LNCaP clone FGC (cell line): ENCODE data around the gene DUSP10.

Source experiments
- DNase-seq: peaks from one replicate; pipeline ENCODE4 v3.0.0-alpha.2; 2011; ENCODE audit warnings: low read depth
- H3K4me3 ChIP-seq: 2 replicates; pipeline ENCODE4 v1.5.1; 2011; ENCODE audit warnings: mild to moderate bottlenecking, low read depth, low read length, control low read depth
- TF ChIP-seq, protein P1 (sequence below): IDR thresholded peaks from 2 replicates; pipeline ENCODE4 v1.5.1; 2012; ENCODE audit warnings: mild to moderate bottlenecking; ENCODE audit not compliant: control insufficient read depth, insufficient read depth; ENCODE audit errors: extremely low read depth

The DUSP10 gene

DNA sequence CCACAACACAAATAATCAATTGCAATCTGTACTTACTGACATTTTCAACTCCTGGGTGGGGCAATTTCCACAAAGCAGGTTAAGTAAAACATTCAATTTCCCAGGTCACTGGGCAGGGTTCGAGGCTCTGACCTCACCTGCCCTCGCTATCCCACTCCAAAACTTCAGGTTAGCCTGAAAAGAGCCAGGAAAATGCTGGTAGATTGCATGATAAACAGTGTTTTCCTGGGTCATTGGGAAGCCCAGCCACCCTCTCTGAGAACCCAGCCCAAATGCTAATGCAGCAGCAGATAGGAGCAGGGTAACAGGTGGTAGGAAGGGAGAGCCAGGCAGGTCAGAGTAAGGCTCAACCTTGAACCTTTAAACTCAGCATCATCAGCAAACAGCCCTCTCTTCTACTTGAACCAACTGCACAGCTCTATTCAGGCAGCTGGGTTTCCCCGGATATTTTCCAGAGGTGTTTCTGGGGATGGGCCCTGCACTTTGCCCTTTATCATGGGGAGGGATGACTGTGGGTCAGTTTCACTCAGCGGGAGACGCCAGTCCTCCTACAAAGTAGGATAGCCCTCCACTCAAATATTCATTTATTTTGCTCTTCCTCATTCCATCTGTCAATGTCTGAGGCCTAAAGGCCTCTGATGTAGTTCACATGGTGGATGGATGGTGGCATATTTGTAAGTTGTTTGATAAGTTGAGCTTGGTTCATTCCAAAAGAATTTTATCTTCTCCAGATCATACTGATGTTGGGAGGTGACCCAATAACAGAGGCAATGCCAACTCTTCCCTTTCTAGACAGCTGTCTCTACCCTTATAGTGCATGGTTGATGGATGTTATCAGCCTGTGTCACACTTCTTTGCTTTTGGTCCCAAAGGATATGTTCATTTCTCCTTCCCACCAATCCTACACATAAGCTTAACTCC is 65.7 kb downstream of the DUSP10 start:
- no peak for DNase-seq
- TF ChIP-seq, protein P1, sequence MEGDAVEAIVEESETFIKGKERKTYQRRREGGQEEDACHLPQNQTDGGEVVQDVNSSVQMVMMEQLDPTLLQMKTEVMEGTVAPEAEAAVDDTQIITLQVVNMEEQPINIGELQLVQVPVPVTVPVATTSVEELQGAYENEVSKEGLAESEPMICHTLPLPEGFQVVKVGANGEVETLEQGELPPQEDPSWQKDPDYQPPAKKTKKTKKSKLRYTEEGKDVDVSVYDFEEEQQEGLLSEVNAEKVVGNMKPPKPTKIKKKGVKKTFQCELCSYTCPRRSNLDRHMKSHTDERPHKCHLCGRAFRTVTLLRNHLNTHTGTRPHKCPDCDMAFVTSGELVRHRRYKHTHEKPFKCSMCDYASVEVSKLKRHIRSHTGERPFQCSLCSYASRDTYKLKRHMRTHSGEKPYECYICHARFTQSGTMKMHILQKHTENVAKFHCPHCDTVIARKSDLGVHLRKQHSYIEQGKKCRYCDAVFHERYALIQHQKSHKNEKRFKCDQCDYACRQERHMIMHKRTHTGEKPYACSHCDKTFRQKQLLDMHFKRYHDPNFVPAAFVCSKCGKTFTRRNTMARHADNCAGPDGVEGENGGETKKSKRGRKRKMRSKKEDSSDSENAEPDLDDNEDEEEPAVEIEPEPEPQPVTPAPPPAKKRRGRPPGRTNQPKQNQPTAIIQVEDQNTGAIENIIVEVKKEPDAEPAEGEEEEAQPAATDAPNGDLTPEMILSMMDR: no peak
- H3K4me3 ChIP-seq: no peak overlapping the region

DNA sequence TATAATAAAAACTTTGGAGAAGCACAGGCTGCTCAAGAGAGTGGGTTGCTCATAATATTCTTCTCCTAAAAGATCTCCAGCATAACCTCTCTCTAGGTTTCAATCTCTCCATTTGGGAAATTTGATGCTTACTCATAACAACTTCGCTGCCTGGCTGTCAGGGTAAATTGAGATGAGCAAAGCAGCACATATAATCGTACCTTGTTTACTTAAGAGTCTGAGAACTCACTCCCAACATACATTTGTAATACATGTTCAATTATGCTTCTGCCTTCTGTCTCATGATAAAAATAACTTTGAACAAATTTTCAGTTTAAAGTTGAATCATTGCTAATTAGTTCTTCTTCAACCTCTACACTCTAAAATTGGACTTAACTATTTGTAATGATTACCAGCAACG is 68.9 kb downstream of the DUSP10 start:
- no peak for DNase-seq
- TF ChIP-seq, protein P1: no peak
- H3K4me3 ChIP-seq: no peak overlapping the region

DNA sequence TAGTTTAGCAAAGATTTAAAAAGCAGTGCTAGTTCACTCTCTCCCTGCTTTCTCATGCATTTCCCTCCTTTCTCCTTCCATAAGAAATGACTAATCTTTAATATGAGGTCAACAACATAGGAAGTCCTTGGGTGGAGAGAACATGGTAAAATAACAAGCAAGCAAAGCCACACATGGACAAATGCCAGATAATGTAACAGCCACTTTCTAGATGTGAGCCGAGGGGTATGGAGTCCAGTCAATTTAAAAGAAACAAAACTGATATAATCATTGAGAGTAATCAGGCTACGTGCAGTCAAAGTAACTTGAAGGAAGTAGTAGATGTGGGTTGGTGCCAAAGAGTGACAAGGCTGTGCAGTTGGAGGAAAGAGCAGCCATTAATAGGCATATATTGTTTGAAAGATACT is 69.6 kb downstream of the DUSP10 start:
- DNase-seq: no peak
- TF ChIP-seq, protein P1: no peak
- no peak overlapping the region for H3K4me3 ChIP-seq

DNA sequence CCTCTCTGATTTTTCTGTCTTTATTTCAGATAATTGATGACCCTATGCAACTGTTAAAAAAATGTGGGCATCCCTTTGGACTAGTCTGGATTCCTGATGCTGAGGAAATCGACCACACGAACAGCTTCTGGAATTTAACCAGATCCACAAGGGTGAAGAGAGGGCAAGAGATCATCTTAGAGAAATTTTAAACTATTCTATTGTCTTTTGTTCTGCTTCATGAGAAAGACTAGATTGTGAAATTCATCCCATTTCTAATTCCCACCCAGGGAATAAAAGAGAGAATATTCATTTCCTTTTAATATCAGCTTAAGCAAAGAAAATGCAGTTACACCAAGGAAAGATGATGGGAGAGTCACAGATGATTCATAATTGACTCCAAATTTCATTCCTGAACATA is 71.8 kb downstream of the DUSP10 start:
- H3K4me3 ChIP-seq: no peak overlapping the region
- no peak for DNase-seq
- TF ChIP-seq, protein P1: no peak

DNA sequence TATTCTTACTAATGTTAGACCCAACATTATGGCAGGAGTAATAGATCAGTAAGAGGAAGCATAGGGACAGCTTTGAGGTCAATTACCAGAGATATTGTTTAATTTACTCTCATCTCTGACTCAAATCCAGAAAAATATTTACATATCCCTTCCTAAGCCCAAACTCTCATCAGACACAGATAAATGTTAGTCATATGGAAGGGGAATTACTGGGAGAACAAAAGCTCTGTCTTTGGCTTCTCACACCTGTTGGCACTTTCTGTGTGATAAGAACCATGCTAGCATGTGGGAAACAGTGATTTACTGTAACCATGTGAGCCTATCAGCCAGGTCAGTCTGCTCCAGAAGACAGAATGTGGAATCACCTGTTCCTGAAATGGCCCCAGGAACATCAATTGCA is 72.4 kb downstream of the DUSP10 start:
- TF ChIP-seq, protein P1: no peak
- DNase-seq: no peak
- no peak overlapping the region for H3K4me3 ChIP-seq

DNA sequence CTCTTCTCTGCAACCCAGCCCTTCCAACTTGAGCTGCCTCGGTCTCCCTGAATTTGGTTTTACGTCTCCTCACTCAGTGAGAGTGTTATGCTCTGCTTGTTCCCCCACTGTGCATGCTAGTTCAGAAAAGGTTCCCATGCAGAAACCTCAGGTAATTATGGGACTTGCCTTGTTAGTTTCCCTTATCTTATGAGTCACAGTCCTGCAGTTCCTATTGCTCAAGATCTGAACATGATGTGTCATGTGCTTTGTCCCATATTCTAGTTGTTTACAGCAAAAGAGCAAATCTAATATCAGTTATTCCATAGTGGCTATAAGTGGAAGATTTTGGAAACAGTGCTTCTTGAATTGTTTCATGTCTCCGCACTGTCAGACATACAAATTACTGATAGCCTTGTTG is 74.4 kb downstream of the DUSP10 start:
- TF ChIP-seq, protein P1: no peak
- no peak for DNase-seq

DNA sequence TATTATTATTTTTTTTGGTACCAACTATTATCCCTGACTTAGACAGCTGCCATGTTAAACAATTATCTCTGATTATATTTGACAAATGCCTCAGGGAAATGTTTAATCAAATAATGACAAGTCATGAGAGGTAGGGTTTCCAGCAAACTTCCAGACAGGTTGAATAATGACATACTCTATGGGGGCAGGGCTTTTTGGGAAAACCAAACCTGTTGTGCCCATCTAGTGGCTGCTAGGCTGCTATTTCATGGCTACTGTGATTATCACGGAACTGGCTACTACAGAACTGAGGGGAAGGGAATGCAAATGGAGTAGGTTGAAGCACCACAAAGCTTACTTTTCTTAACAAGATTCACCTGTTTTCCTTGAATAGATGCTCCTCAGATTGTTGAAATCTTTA is 77.6 kb downstream of the DUSP10 start:
- TF ChIP-seq, protein P1: 0 out of 2 replicates have a peak, but pooled peaks have one; percentile 14
- no peak overlapping the region for H3K4me3 ChIP-seq
- DNase-seq: no peak

More for the DNA sequence above, 74.4 kb downstream of the DUSP10 start:
- H3K4me3 ChIP-seq: no peak overlapping the region
